Coronary artery (tissue), 2 donors: ENCODE measurements around the gene DNMBP.

Experiments
- DNase-seq: peaks from one replicate; pipeline ENCODE4 v3.0.0-alpha.2; 2017; ENCODE audit warnings: low spot score
- H3K27ac ChIP-seq, 2 donors: fragments of 200-600 bp; sonication (generic); one replicate each; pipeline ENCODE4 v1.5.1; 2016 to 2019
- H3K4me3 ChIP-seq: fragments of 200-600 bp; sonication (generic); 2 replicates; pipeline ENCODE4 v1.5.1; 2016; ENCODE audit warnings: mild to moderate bottlenecking, moderate library complexity
- TF ChIP-seq, protein P1 (sequence below): fragments of 200-600 bp; sonication (generic); IDR thresholded peaks from one replicate; pipeline ENCODE4 v1.5.1; 2019; ENCODE audit warnings: antibody characterized with exemption

DNMBP gene

DNA sequence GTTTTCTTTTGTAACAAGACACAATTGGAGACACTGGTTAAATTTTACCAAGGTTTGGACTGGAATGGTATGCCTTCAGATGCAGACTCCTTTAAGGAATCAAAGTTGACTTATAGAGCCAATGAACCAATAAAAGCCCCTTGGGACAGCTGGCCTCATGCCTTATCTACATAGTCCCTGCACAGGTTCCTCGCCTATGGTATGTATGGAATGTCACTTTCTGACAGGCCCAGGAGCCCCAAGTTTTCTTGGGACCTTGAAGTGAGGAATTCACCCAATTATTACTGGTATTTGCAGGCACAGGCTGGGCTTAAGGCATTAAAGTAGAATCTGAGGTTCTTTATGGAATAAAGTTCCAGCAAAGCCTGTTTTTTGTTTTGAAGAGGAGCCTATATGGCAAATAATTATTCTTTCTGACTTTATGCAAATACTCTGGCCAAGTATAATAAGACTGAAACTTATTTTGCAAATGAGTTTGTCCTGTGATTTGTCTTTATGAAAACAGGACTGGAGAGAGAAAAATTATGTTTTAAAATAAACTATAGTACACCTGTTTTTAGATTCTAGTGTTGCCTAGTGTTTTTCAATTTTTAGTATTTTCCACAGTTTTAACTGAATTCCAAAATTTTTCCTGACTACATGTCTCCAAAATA is 24.1 kb upstream of the DNMBP start:
- no peak overlapping the region for H3K4me3 ChIP-seq
- TF ChIP-seq, protein P1, sequence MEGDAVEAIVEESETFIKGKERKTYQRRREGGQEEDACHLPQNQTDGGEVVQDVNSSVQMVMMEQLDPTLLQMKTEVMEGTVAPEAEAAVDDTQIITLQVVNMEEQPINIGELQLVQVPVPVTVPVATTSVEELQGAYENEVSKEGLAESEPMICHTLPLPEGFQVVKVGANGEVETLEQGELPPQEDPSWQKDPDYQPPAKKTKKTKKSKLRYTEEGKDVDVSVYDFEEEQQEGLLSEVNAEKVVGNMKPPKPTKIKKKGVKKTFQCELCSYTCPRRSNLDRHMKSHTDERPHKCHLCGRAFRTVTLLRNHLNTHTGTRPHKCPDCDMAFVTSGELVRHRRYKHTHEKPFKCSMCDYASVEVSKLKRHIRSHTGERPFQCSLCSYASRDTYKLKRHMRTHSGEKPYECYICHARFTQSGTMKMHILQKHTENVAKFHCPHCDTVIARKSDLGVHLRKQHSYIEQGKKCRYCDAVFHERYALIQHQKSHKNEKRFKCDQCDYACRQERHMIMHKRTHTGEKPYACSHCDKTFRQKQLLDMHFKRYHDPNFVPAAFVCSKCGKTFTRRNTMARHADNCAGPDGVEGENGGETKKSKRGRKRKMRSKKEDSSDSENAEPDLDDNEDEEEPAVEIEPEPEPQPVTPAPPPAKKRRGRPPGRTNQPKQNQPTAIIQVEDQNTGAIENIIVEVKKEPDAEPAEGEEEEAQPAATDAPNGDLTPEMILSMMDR: no peak
- no peak for DNase-seq

DNA sequence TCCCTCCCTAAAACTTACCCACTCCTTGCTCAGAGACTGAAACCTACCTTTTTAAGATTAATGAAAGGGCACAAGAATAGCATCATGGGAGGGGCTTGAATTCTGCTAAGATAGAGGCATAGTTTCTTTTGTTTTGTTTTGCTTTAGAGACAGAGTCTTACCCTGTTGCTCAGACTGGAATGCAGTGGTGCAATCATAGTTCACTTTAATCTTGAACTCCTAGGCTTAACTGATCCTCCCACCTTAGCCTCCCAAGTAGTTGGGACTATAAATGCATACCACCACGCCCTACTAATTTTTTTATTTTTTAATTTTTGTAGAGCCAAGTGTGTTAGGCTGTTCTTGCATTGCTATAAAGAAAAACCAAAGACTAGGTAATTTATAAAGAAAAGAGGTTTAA is 17.7 kb upstream of the DNMBP start:
- DNase-seq: no peak
- H3K4me3 ChIP-seq: no peak overlapping the region
- H3K27ac ChIP-seq: no peak overlapping the region
- TF ChIP-seq, protein P1: no peak

More for the DNA sequence above, 24.1 kb upstream of the DNMBP start:
- H3K27ac ChIP-seq: no peak overlapping the region

DNA sequence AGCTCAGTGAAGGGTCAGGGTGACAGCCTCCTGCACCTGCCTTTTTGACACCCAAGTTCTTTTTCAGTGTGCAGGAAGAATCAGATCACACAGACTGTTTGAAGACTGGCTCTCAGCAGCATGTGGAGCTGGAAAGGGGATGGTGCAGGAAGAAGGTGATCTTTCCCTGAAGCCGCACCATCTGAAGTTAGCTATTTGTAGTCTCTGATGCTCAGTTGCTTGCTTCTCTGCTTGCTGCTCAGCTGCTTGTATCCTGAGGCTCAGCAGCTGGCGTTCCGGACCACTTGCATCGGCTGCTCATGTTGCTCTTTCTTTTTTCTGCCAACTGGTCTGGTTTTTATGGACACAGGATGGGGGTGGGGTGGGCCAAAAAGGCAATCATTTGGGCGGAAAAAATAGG is 15.8 kb upstream of the DNMBP start:
- H3K4me3 ChIP-seq: no peak overlapping the region
- no peak overlapping the region for H3K27ac ChIP-seq
- DNase-seq: no peak
- TF ChIP-seq, protein P1: no peak

DNA sequence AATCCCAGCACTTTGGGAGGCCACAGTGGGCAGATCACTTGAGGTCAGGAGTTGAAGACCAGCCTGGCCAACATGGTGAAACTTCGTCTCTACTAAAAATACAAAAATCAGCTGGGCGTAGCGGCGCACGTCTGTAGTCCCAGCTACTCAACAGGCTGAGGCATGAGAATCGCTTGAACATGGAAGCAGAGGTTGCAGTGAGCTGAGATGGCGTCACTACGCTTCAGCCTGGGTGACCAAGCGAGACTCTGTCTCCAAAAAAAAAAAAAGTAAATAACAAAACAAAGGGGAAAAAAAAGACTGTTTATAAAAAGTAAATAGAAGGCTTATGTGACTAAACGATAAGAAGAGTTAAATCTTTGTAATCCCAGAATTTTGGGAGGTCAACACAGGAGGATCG is 15.0 kb upstream of the DNMBP start:
- no peak overlapping the region for H3K4me3 ChIP-seq
- no peak overlapping the region for H3K27ac ChIP-seq
- DNase-seq: no peak
- TF ChIP-seq, protein P1: no peak

DNA sequence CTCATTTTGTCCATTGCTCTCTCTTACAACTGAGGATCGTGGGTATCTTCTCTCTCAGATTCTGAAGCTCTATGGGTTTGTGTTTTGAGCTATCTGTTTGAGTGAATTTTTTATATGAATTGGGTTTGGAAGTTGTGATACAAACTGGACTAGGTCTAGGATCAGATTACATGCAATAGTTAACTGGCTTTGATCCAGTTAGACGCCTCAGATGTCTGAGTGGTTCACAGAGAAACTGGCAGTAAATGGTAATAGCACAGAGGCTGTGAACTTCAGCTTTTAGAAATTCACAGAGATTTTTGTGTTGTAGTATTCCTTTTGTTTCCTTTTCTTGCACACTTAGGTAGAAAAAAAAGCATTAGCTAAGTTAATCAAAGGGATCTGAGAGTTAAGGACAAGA is 12.7 kb upstream of the DNMBP start:
- no peak overlapping the region for H3K27ac ChIP-seq

DNA sequence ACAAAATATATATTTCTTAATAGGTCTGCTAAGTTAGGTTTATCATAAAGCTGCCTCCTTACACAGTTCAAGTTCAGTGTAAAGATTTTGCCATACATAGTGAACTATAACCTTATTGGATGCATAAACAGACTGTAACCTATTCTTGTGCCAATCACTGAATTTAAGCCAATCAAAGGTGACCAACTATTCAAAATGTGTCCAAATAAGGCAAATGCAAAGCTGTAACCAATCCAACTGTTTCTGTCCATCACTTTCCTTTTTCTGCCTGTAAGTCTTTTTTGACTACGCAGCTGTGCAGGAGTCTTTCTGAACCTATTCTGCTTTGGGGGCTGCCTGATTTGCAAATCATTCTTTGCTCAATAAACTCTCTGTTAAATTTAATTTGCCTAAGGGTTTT is 11.6 kb upstream of the DNMBP start:
- no peak for DNase-seq
- TF ChIP-seq, protein P1: no peak
- H3K4me3 ChIP-seq: no peak overlapping the region
- no peak overlapping the region for H3K27ac ChIP-seq

More for the DNA sequence above, 12.7 kb upstream of the DNMBP start:
- no peak overlapping the region for H3K4me3 ChIP-seq
- TF ChIP-seq, protein P1: no peak
- no peak for DNase-seq

DNA sequence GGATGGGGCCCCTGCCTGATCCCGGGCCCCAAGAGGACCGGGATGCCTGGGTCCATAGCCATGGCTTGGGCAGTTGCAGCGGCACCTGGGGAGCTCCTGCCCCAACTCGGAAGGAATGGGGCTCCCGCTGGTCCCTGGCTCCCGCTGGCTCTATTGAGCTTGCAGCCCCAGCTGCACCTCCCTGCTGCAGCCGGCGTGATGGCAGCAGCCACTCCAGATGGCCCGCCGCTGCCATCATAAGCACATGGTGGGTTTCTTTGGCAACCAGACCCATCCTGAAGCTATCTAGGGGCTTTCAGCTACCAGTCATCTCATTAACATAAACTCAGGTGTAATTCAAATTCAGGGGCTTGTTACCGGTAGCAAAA is 11.1 kb upstream of the DNMBP start:
- TF ChIP-seq, protein P1: no peak
- DNase-seq: no peak
- Histone ChIP-seq H3K27ac (no peak overlapping the region), H3K4me3 (no peak overlapping the region)
